ENCODE data around the gene STPG3.

DNA sequence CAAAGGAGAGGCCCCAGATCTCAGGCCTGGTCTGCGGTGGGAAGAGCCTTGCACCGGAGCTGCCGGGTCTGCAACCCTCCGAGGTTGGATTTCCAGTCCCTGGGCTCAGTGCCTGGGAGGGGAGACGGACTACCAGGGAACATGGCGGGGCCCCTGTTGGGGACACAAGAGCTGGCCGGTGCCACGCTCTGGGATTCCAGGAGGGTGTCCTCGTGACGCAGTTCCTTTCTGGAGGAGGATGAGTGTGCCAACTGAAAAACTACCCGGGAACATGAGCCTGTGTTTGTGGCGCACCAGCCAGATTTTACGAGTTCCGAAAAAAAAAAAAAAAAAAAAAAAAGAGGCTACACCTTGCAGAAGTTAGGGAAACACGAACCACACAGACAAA lies 42.0 kb downstream of the STPG3 start:
- TF ChIP-seq EP300 (IDR thresholded peaks at IDR 0.05) = no peak
- TF ChIP-seq, protein P1, sequence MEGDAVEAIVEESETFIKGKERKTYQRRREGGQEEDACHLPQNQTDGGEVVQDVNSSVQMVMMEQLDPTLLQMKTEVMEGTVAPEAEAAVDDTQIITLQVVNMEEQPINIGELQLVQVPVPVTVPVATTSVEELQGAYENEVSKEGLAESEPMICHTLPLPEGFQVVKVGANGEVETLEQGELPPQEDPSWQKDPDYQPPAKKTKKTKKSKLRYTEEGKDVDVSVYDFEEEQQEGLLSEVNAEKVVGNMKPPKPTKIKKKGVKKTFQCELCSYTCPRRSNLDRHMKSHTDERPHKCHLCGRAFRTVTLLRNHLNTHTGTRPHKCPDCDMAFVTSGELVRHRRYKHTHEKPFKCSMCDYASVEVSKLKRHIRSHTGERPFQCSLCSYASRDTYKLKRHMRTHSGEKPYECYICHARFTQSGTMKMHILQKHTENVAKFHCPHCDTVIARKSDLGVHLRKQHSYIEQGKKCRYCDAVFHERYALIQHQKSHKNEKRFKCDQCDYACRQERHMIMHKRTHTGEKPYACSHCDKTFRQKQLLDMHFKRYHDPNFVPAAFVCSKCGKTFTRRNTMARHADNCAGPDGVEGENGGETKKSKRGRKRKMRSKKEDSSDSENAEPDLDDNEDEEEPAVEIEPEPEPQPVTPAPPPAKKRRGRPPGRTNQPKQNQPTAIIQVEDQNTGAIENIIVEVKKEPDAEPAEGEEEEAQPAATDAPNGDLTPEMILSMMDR (IDR thresholded peaks at IDR 0.05) = no peak
- TF ChIP-seq POLR2A (IDR thresholded peaks at IDR 0.05; ENCODE audit: low read depth) = no peak
